Measurements from ENCODE around the gene CALHM2. TPM values are rescaled to one million over a fixed set of nuclear protein-coding genes. Genes with fewer than 3 reads are reported as not detected.

CALHM2 gene
- total RNA-seq, 3 donors from 2014 or later, result 38.9 to 98.3 (median 58.3) TPM

GRCh38 chr10:103469201-103469600 is 17.0 kb upstream of the CALHM2 start:
- Histone ChIP-seq H3K36me3 (no peaks in the 10 kb centered on the region), H3K4me1 (no peaks in the 10 kb centered on the region), H3K4me3 (no peak overlapping the region), H3K9me3 (no peaks in the 10 kb centered on the region), H3K27ac (no peak overlapping the region), H3K27me3 (no peaks in the 10 kb centered on the region)
- no peak for DNase-seq (ENCODE audit: low spot score in 2 of 2)
- TF ChIP-seq, protein P1, sequence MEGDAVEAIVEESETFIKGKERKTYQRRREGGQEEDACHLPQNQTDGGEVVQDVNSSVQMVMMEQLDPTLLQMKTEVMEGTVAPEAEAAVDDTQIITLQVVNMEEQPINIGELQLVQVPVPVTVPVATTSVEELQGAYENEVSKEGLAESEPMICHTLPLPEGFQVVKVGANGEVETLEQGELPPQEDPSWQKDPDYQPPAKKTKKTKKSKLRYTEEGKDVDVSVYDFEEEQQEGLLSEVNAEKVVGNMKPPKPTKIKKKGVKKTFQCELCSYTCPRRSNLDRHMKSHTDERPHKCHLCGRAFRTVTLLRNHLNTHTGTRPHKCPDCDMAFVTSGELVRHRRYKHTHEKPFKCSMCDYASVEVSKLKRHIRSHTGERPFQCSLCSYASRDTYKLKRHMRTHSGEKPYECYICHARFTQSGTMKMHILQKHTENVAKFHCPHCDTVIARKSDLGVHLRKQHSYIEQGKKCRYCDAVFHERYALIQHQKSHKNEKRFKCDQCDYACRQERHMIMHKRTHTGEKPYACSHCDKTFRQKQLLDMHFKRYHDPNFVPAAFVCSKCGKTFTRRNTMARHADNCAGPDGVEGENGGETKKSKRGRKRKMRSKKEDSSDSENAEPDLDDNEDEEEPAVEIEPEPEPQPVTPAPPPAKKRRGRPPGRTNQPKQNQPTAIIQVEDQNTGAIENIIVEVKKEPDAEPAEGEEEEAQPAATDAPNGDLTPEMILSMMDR (IDR thresholded peaks at IDR 0.05), result no peak
- TF ChIP-seq POLR2AphosphoS5 (IDR thresholded peaks at IDR 0.05), result no peak
- TF ChIP-seq POLR2A (IDR thresholded peaks at IDR 0.05), result no peak
- intact Hi-C loops (cut with DNase I; ENCODE audit: low total_unique reads), result no loop called here

GRCh38 chr10:103467406-103467805 is 15.2 kb upstream of the CALHM2 start:
- Histone ChIP-seq H3K4me3 (no peak overlapping the region), H3K36me3 (no peaks in the 10 kb centered on the region), H3K9me3 (no peaks in the 10 kb centered on the region), H3K27me3 (no peaks in the 10 kb centered on the region), H3K27ac (no peak overlapping the region), H3K4me1 (no peaks in the 10 kb centered on the region)
- no peak for TF ChIP-seq POLR2A (IDR thresholded peaks at IDR 0.05)
- TF ChIP-seq, protein P1 (IDR thresholded peaks at IDR 0.05), result no peak
- TF ChIP-seq POLR2AphosphoS5 (IDR thresholded peaks at IDR 0.05), result no peak
- DNase-seq (ENCODE audit: low spot score in 2 of 2), result no peak
- intact Hi-C loops (cut with DNase I; ENCODE audit: low total_unique reads), result no loop called here

DNA sequence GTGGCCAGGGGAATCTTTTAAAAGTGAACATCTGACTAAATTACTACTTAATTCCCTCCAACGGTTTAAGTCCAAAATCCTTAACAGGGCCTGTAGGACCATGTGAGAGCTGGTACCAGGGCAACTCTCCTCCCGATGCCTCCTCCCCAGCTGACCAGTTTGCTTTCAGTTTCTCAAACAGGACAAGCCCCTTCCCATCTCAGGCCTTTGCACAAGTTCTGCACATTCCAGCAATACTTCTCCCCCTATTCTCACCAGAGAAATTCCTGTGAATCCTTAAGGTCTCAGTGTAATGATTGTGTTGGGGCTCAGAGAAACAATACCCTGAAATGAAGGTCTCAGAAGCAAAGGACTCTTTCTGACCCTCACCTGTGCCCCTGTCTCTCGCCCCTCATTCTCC is 14.6 kb upstream of the CALHM2 start:
- no peaks in the 10 kb centered on the region for H3K27me3 ChIP-seq
- DNase-seq (ENCODE audit: low spot score in 2 of 2), result no peak
- no peak overlapping the region for H3K27ac ChIP-seq
- TF ChIP-seq POLR2A (IDR thresholded peaks at IDR 0.05) (no peak), POLR2AphosphoS5 (IDR thresholded peaks at IDR 0.05) (no peak)
- TF ChIP-seq, protein P1 (IDR thresholded peaks at IDR 0.05), result no peak
- H3K36me3 ChIP-seq, result no peaks in the 10 kb centered on the region
- no peaks in the 10 kb centered on the region for H3K4me1 ChIP-seq
- H3K4me3 ChIP-seq, result no peak overlapping the region
- no peaks in the 10 kb centered on the region for H3K9me3 ChIP-seq
- intact Hi-C loops (cut with DNase I; ENCODE audit: low total_unique reads), result no loop called here

- TF ChIP-seq, protein P1 (IDR thresholded peaks at IDR 0.05), result no peak
- TF ChIP-seq POLR2A (IDR thresholded peaks at IDR 0.05) (no peak), POLR2AphosphoS5 (IDR thresholded peaks at IDR 0.05) (no peak)
- intact Hi-C loops (cut with DNase I; ENCODE audit: low total_unique reads), result no loop called here
- H3K27ac ChIP-seq, result no peak overlapping the region
These were observed 13.4 kb upstream of the CALHM2 start for GRCh38 chr10:103465411-103466179.

DNA sequence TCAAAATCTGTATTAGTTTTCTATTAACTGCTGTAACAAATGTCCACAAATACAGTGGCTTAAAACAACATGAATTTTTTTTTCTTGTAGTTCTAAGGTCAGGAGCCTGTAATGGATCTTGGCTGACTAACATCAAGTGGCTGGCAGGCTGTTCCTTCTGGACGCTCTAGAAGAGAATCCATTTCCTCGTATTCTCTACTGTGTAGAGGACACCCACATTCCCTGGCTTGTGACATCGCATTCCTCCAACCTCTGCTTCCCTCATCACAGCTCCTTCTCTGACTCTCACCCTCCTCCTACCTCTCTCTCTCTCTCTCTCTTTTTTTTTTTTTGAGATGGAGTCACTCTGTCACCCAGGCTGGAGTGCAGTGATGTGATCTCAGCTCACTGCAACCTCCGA is 11.3 kb upstream of the CALHM2 start:
- no peak for DNase-seq (ENCODE audit: low spot score in 2 of 2)
- H3K4me3 ChIP-seq, result no peak overlapping the region
- H3K4me1 ChIP-seq, result no peaks in the 10 kb centered on the region
- no peak overlapping the region for H3K27ac ChIP-seq
- no peaks in the 10 kb centered on the region for H3K9me3 ChIP-seq
- H3K36me3 ChIP-seq, result no peaks in the 10 kb centered on the region
- TF ChIP-seq POLR2AphosphoS5 (IDR thresholded peaks at IDR 0.05), result no peak
- TF ChIP-seq, protein P1 (IDR thresholded peaks at IDR 0.05), result no peak
- TF ChIP-seq POLR2A (IDR thresholded peaks at IDR 0.05), result no peak
- H3K27me3 ChIP-seq, result no peaks in the 10 kb centered on the region
- intact Hi-C loops (cut with DNase I; ENCODE audit: low total_unique reads), result no loop called here

More at GRCh38 chr10:103465411-103466179, 13.4 kb upstream of the CALHM2 start:
- H3K4me3 ChIP-seq, result no peak overlapping the region
- no peaks in the 10 kb centered on the region for H3K36me3 ChIP-seq
- H3K4me1 ChIP-seq, result no peaks in the 10 kb centered on the region
- no peaks in the 10 kb centered on the region for H3K9me3 ChIP-seq
- no peaks in the 10 kb centered on the region for H3K27me3 ChIP-seq
- DNase-seq (ENCODE audit: low spot score in 2 of 2), result no peak

Data from breast epithelium (tissue), 4 donors.